ENCODE results near the gene AKAP9.
"Not testable (repeated sequence)": the region's sequence is repeated elsewhere in the genome, so short reads cannot be mapped to it uniquely, and the experiment has no call there.

The AKAP9 gene

DNA sequence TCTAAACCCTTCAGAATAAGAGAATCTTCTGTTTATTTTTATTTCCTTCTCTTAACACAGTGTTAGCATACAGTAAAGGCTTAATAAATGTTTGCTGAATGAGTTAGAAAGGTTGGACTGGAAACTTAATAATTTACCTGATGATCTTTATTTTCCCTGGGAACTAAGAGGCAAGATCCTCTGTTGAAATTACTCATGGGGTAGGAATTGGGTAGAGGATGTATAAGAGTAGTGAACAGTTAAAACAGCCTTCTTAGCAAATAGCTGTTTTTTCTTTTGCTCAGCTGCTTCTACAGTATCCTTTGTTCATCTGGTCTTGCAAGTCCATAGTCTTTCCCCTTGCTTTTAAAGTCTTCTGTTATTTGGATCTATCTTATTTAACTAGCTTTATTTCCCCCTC is 80.0 kb downstream of the AKAP9 start:
- DNase-seq = no peak

DNA sequence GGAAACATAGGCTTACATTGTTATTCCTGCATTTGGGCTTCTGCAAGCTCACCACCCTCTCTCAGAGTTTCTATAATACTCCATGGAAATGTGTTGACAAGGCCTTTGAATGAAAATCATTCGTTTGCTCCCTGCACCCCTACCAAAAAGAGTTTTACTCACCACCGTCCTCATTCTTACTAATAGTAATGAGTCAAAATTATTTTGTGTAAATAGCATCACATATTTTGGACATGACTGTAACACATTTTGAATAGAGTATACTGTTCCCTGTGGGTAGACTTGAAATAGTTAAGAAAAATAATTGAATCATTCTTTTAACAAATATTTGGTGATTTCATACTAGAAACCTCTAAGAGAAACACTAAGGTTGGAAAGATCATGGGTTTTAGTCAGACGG is 84.6 kb downstream of the AKAP9 start:
- no peak for DNase-seq

- not testable (repeated sequence) for DNase-seq
Observed at GRCh38 chr7:92026635-92027034, 86.0 kb downstream of the AKAP9 start.

- DNase-seq = not testable (repeated sequence)
Observed at GRCh38 chr7:92027128-92027527, 86.5 kb downstream of the AKAP9 start.

GRCh38 chr7:92028226-92028625 is 87.6 kb downstream of the AKAP9 start:
- DNase-seq = no peak

DNA sequence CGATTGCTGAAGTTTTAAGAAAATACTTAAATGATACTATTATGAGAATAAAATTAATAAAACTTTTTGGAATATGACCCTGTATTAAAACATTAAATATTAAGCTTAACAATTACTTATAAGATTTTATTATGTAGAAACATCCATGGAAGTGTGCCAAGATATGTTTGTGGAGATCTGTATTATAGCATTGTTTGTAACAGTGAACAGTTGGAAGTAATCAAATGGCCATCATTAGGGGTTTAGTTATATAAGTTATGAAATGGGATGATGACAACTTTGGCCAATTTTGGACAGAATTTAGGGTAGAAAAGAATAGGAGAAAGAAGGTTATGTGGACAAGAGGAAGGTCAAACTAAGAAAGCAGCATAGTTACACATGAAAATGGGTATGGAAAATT is 88.0 kb downstream of the AKAP9 start:
- DNase-seq = no peak

- DNase-seq = no peak
Observed at GRCh38 chr7:92034116-92034515, 93.5 kb downstream of the AKAP9 start.

DNA sequence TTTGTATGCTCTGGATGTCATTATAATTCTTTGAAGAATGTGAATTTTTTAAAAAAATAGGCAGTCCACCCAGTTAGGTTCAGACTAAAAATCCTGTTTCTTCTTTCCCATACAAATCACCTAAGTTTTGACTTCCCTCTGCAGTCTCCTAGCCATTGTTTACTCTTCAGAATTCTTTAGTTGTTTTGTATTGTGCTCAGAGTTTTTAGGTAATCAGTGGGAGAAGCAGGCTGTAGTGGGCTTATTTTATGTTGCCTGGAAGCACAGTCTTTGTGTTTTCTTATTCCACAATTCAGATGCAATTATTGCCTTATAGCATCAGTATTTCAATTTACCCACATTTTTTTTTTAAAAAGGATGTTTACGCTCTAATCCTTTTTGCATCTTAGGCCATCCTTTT is 94.9 kb downstream of the AKAP9 start:
- no peak for DNase-seq

GRCh38 chr7:92039900-92040299 is 99.2 kb downstream of the AKAP9 start:
- DNase-seq = no peak

- DNase-seq = no peak
Observed at GRCh38 chr7:92042056-92042737, 101.5 kb downstream of the AKAP9 start.

DNA sequence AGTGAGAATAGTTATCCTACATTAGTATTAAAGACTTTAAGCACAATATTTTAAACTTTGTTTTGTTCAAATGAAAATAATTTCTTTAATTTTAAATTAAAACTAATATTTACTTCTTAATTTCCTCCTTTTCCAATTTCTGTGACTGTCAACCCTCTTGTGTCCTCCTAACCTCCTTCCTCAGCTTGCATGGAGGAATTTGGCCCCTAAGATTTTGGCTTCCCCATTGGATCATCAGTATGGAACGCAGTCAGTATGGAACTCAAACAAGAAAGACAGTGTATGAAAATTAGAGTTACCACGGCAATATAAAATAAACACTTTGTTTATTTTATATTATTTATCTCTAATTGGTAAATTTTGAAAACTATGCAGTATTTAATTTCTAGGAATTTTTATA is 102.4 kb downstream of the AKAP9 start:
- no peak for DNase-seq

- DNase-seq = no peak
Observed at GRCh38 chr7:92043637-92044036, 103.0 kb downstream of the AKAP9 start.

DNA sequence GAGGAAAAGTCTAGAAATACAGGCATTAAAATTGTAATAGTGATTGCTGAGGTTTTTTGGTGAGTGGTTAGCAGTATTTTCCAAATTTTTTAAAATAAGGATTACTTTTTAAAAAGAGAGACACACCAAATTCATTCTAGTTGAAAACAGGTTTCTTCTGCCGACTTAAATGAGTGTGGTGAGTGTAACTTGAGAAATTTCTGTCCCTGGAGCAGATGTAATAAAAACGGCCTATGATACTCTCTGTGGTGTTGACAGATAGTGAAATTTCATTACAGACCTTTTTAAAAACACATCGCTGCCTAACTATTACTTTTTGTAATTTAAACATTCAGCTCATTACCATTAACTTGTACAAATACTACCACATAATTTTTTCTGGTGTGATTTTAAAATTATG is 103.5 kb downstream of the AKAP9 start:
- DNase-seq = no peak

GRCh38 chr7:92044940-92045339 is 104.3 kb downstream of the AKAP9 start:
- no peak for DNase-seq

- DNase-seq = no peak
Observed at GRCh38 chr7:92051655-92052054, 111.0 kb downstream of the AKAP9 start.

DNA sequence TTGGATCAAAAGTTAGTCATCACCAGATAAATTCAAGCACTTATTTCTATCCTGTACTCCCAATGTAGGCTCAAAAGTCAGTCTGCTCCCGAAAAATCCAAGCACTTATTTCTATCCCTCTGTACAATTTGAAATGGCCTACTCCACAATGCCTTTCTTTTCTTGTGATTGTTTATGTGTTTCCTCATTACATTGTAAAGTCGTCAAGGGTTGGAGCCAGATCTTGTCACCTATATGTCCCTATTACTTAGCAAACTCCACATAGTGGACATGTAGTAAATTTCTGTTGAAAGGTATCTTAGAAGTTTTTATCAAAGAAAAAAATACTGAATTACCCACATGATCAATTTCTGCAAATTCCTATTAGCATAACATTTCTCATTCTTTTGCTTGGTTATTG is 111.5 kb downstream of the AKAP9 start:
- no peak for DNase-seq

DNA sequence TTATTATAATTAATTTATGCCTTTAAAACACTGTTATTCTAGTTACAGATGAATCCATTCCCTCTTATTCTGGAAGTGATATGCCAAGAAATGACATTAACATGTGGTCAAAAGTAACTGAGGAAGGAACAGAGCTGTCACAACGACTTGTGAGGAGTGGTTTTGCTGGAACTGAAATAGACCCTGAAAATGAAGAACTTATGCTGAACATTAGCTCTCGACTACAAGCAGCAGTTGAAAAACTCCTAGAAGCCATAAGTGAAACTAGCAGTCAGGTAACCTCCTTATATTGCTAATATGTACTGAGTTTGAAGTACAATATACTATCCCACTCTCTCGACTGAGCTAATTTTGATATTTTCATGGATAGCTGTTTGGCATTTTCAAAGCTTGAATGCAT is 112.0 kb downstream of the AKAP9 start:
- no peak for DNase-seq

DNA sequence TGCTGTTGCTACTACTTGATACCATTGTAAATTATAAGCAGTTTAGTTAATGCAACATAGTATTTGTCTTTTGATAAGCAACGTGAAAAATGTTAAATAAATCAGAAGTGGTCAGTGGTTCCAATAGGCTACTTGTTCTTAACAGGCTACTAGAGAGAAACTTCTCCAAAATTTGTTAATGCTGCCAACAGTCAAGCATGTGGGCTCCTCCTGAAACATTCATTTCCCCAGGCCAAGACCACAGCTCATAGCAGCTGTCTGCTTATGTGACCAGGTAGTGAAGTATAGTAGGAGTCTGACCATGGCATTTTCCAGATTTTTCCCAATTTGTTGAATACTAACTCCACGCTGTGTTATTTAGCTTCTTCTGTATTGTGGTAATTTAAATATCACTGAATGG is 112.7 kb downstream of the AKAP9 start:
- DNase-seq = no peak

DNA sequence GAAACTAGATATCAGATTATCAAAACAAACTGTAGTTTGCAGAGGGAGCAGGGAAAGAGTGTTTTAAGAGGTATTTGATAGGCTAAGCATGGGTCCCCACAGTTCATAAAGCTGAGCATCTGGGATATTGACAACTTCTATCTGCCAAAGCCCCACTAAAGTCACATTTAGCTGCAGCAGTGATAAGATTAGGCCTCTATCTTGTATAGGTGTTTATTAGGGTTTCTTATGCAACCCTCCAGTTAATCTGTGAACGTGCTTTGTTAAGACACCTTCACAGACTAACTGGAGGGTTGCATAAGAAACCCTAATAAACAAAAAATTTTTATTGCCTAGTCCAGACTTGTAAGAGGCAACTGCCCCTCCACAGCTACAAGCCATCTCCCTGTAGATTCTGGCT is 115.6 kb downstream of the AKAP9 start:
- no peak for DNase-seq

DNA sequence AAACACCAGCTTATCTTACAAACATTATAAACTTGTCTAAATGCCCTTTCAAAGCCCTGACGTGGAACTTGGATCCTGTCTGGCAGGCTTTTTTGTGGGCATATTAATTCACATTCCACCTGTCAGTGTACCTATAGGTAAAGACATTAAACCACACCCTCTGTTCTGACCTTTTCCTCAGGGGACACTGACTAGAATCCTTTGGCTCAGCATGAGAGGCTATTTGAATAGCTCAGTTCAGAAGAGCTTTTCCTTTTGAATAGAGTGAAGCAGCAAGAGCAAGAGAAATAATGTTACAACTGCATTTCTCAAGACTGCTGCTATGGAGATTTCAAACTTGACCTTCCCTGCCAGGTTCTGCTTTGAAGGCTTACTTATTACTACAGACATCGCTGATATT is 116.7 kb downstream of the AKAP9 start:
- DNase-seq = no peak

- DNase-seq = no peak
Observed at GRCh38 chr7:92058040-92058439, 117.4 kb downstream of the AKAP9 start.

DNA sequence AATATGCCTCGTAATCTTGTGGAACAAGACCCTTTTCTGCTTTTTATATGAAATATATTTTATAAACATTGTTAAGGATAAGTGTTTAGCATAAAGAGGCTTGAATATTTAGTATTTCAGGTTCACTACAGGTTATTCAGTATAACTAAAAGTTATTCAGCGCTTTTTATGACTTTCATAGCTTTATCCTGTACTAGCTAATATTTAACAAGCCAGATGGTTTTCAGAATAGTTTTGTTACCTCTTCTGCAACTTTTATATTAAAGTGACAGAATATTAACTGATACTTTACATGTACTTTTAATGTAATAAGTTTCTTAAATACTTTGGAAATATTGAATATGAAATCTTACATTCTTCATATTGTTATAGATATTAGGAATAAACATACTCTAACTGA is 118.2 kb downstream of the AKAP9 start:
- no peak for DNase-seq

DNA sequence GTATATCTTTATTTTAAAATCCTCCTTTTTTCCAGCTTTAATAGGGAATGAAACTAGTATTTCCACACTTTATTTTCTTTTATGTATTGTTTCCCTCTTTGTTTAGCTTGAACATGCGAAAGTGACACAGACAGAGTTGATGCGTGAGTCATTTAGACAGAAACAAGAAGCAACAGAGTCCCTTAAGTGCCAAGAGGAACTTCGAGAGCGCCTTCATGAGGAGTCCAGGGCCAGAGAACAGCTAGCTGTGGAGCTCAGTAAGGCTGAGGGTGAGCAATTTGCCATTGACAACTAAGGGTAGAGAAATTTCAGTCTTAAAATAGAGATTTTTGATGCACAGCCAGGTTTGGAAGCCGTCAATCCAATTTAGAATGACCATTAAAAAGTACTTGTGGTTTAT is 120.5 kb downstream of the AKAP9 start:
- no peak for DNase-seq

- DNase-seq = no peak
Observed at GRCh38 chr7:92064438-92065029, 123.9 kb downstream of the AKAP9 start.

GRCh38 chr7:92071032-92071431 is 130.4 kb downstream of the AKAP9 start:
- DNase-seq = no peak
